Thoracic aorta (tissue), 2 donors: ENCODE measurements around the gene PARVB. TPM values are rescaled to one million over a fixed set of nuclear protein-coding genes. Genes with fewer than 3 reads are reported as not detected.

ENCODE experiments used
- ATAC-seq: fragments of 150-250 bp; one replicate; pipeline ENCODE4 v1.8.0; 2017; ENCODE audit warnings: low read depth; ENCODE audit not compliant: insufficient number of reproducible peaks, low FRiP score
- DNase-seq: peaks from one replicate; pipeline ENCODE4 v3.0.0-alpha.2; 2020; ENCODE audit warnings: low spot score
- H3K27ac ChIP-seq, 2 donors: fragments of 200-600 bp; sonication (generic); 1 replicate in 1 of 2; 2 replicates in 1 of 2; pipeline ENCODE4 v1.5.1; 2016; ENCODE audit warnings: mild to moderate bottlenecking in 2 of 2, moderate library complexity in 2 of 2
- H3K27me3 ChIP-seq: fragments of 200-600 bp; sonication (generic); replicated peaks from 2 replicates; pipeline ENCODE4 v1.6.0; 2016; ENCODE audit warnings: mild to moderate bottlenecking; ENCODE audit not compliant: insufficient read depth
- H3K36me3 ChIP-seq: fragments of 200-600 bp; sonication (generic); one replicate; pipeline ENCODE4 v1.5.1; 2016
- H3K4me1 ChIP-seq, 2 donors: fragments of 200-600 bp; sonication (generic); 1 replicate in 1 of 2; 2 replicates in 1 of 2; pipeline versions ENCODE4 v1.5.1 to v1.6.0; 2016; ENCODE audit warnings: low read depth in 2 of 2, mild to moderate bottlenecking in 1 of 2; ENCODE audit not compliant: control insufficient read depth in 1 of 2
- H3K4me3 ChIP-seq: fragments of 200-600 bp; sonication (generic); 2 replicates; pipeline ENCODE4 v1.5.1; 2016; ENCODE audit warnings: mild to moderate bottlenecking
- H3K9me3 ChIP-seq: fragments of 200-600 bp; sonication (generic); 2 replicates; pipeline ENCODE4 v1.5.1; 2016
- total RNA-seq, 2 donors: library from RNA; depleted of rRNA; stranded (reverse); fragments of >200 nt; gene quantifications; one replicate each; pipeline versions ENCODE4 v1.1.0 to v1.2.3, GENCODE V29; 2016
- TF ChIP-seq, protein P1 (sequence below): fragments of 200-600 bp; sonication (generic); IDR thresholded peaks from one replicate; pipeline ENCODE4 v1.5.1; 2019; ENCODE audit warnings: antibody characterized with exemption

The PARVB gene
- total RNA-seq, 2 donors from 2014 or later = 15.3 to 17.2 TPM

DNA sequence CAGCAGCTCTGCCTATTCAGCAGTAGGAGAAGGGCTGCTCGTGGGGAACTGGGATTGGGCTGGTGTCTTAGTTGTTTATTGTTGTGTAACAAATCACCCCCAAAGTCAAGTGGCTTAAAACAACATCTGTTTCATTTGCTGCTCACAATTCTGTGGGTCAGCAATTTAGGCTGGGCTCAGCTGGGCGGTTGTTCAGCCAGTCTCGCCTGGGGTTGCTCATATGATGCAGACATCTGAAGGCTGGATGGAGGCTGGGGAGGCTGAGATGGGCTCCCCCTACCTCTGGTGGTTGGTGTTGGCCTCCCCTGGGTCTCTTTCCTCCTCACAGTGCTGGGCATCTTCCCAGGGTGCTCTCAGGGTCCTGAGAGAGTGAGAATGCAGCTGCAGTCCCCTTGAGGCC lies 113.3 kb downstream of the PARVB start:
- no peaks in the 10 kb centered on the region for H3K36me3 ChIP-seq
- H3K27ac ChIP-seq = no peak overlapping the region
- no peak for DNase-seq
- H3K4me3 ChIP-seq = no peak overlapping the region
- H3K27me3 ChIP-seq = no peaks in the 10 kb centered on the region
- TF ChIP-seq, protein P1, sequence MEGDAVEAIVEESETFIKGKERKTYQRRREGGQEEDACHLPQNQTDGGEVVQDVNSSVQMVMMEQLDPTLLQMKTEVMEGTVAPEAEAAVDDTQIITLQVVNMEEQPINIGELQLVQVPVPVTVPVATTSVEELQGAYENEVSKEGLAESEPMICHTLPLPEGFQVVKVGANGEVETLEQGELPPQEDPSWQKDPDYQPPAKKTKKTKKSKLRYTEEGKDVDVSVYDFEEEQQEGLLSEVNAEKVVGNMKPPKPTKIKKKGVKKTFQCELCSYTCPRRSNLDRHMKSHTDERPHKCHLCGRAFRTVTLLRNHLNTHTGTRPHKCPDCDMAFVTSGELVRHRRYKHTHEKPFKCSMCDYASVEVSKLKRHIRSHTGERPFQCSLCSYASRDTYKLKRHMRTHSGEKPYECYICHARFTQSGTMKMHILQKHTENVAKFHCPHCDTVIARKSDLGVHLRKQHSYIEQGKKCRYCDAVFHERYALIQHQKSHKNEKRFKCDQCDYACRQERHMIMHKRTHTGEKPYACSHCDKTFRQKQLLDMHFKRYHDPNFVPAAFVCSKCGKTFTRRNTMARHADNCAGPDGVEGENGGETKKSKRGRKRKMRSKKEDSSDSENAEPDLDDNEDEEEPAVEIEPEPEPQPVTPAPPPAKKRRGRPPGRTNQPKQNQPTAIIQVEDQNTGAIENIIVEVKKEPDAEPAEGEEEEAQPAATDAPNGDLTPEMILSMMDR = no peak
- ATAC-seq = no peak
- peaks cover 4% of the 10 kb centered on the region for H3K9me3 ChIP-seq
- peaks cover 0 to 11% of the 10 kb centered on the region in 2 donors for H3K4me1 ChIP-seq

DNA sequence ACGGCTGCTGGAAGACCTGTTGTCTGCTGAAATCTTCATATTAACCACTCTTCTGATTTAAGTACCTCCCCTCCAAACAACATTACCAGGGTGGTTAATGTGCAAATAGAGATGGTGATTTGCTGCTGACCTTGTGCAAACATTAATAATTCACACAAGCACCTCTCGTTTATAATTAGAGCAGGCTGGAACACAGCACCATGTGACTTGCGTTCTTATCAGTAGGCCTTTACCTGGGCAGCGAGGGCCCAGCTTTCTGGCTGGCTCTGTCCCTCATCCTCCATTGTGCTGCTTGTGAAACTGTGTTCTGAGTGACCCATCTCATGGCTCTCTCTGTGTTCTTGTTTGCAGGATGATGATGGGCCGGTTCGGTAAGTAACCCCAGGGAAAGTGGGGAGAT lies 115.7 kb downstream of the PARVB start:
- Histone ChIP-seq H3K4me1 (no peaks in the 10 kb centered on the region), H3K27ac (no peak overlapping the region), H3K9me3 (peaks cover 4% of the 10 kb centered on the region), H3K27me3 (no peaks in the 10 kb centered on the region), H3K4me3 (no peak overlapping the region), H3K36me3 (no peaks in the 10 kb centered on the region)
- ATAC-seq (no peak), DNase-seq (no peak)
- TF ChIP-seq, protein P1 = no peak

DNA sequence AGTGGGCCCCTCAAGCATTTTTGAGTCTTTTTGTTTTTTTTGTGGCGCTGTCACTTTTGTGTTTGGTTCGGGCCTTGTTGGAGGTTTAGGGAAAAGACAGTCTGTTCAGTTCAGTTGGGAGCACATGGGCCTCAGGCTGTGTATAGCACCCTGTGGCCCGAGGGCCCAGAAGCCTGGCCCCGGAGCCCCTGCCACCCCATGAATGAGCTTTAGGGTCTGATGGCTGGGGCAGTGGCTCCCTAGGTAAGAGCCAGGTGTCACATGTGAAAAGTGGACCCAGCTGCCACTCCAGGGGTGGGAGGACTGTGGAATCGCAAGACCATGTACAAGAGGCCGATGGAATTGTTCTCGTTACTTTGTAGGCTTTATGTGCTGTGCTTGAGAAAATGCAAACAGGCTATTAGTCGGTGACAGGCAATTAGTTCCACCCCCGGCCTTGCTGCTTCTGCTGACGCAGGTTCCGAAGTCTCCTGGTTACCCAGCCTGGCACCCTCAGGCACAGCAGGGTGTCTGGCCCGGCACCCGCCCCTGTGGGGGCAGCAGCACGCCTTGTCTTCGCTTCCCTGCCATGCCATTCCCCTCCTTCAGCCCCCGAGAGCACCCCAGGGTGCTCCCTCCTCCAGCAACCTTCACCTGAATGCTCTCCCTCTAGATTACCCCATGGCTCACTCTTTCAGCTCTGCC lies 118.5 kb downstream of the PARVB start:
- H3K9me3 ChIP-seq = peaks cover 2% of the 10 kb centered on the region
- DNase-seq = no peak
- ATAC-seq = no peak
- H3K4me1 ChIP-seq = no peaks in the 10 kb centered on the region
- H3K27me3 ChIP-seq = no peaks in the 10 kb centered on the region
- no peak overlapping the region for H3K27ac ChIP-seq
- H3K4me3 ChIP-seq = no peak overlapping the region
- TF ChIP-seq, protein P1 = no peak
- H3K36me3 ChIP-seq = no peaks in the 10 kb centered on the region

DNA sequence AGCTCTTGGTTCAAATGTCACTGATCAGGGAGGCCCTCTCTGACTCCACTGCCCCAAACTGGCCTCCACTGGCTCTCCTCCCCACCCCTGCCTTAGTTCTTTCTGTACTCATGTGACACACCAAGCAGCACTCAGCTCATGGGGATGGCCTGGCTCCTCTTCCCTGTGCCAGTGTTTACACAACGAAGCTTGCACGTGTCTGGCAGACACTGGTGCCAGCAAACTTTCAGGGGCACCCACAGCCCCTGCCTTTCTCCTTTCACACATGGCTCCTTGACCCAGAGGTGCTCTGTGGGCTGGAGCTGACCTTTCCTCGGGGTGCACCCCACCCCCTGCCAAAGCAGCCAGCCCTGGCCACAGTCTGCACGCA lies 119.0 kb downstream of the PARVB start:
- H3K27me3 ChIP-seq = no peaks in the 10 kb centered on the region
- DNase-seq (no peak), ATAC-seq (no peak)
- H3K4me3 ChIP-seq = no peak overlapping the region
- TF ChIP-seq, protein P1 = no peak
- no peaks in the 10 kb centered on the region for H3K4me1 ChIP-seq
- H3K36me3 ChIP-seq = no peaks in the 10 kb centered on the region
- H3K9me3 ChIP-seq = no peaks in the 10 kb centered on the region
- H3K27ac ChIP-seq = no peak overlapping the region

DNA sequence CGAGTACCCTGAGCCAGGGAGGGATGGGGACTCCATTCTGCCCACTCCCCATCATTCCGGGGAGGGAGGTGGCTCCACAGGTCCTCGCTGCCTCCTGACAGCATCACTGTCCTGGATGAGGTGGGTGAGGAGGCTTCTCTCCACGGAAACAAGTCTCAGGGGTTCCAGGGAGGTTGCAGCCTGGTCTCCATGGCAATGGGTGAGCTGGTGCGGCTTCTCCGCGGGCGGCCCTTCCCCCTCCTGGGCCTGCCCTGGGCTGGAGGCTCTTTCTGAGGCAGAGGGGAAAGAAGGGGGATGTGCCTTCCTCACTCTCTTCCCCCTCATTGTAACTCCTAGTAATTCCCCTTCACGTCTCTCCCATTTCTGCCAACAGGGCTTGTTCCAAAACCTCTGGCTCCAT lies 119.5 kb downstream of the PARVB start:
- H3K4me1 ChIP-seq = no peaks in the 10 kb centered on the region
- no peaks in the 10 kb centered on the region for H3K9me3 ChIP-seq
- no peaks in the 10 kb centered on the region for H3K27me3 ChIP-seq
- TF ChIP-seq, protein P1 = no peak
- no peak for ATAC-seq
- H3K27ac ChIP-seq = no peak overlapping the region
- DNase-seq = no peak
- no peak overlapping the region for H3K4me3 ChIP-seq
- no peaks in the 10 kb centered on the region for H3K36me3 ChIP-seq
